K562 (cell line): ENCODE measurements around the gene ATP5ME. TPM values are rescaled to one million over a fixed set of nuclear protein-coding genes. Genes with fewer than 3 reads are reported as not detected.

Experiments
- CBFA2T2 ChIP-seq: fragments of 450-650 bp; conservative IDR thresholded peaks from 2 replicates; pipeline ENCODE4 v1.6.1; 2017; ENCODE audit warnings: mild to moderate bottlenecking
- CBX8 ChIP-seq: fragments of 200-600 bp; sonication (generic); IDR thresholded peaks from 2 replicates; pipeline ENCODE4 v1.6.1; 2012; ENCODE audit warnings: borderline replicate concordance, mixed run types, low read depth, mild to moderate bottlenecking, moderate library complexity, mixed read lengths, low read length, control low read depth, inconsistent platforms; ENCODE audit not compliant: poor library complexity, severe bottlenecking; ENCODE audit errors: extremely low read depth
- CTBP1 ChIP-seq: fragments of 450-650 bp; IDR thresholded peaks from 2 replicates; pipeline ENCODE4 v1.6.1; 2016; ENCODE audit warnings: borderline replicate concordance
- ESRRA ChIP-seq: fragments of 450-650 bp; IDR thresholded peaks from 2 replicates; pipeline ENCODE4 v1.6.1; 2014; ENCODE audit warnings: low read depth, mild to moderate bottlenecking, moderate library complexity, borderline replicate concordance
- FIP1L1 ChIP-seq: fragments of 200-400 bp; formaldehyde crosslinking; IDR thresholded peaks from 2 replicates; pipeline ENCODE4 v1.6.1; 2018; ENCODE audit warnings: mild to moderate bottlenecking, low read depth, low read length; ENCODE audit not compliant: poor library complexity, severe bottlenecking
- HIVEP1 ChIP-seq: fragments of 250-450 bp; sonication (Bioruptor Pico); IDR thresholded peaks from 2 replicates; pipeline ENCODE4 v1.4.0; 2020; ENCODE audit warnings: mild to moderate bottlenecking
- MAZ ChIP-seq, 2 experiments: fragments of 450-650 bp in 1 of 2; sonication (generic) in 1 of 2; formaldehyde crosslinking; IDR thresholded peaks in 1 of 2; conservative IDR thresholded peaks in 1 of 2; 2 replicates each; pipeline versions ENCODE4 v1.4.0 to v1.5.0; 2020; ENCODE audit warnings: mild to moderate bottlenecking in 1 of 2, missing genetic modification reagents in 1 of 2
- NUFIP1 ChIP-seq: fragments of 450-650 bp; IDR thresholded peaks from 2 replicates; pipeline ENCODE4 v1.6.1; 2018; ENCODE audit not compliant: partially characterized antibody
- SIN3A ChIP-seq, 2 experiments: fragments of 150-350 bp in 1 of 2; IDR thresholded peaks; 2 replicates each; pipeline ENCODE4 v1.6.1; 2011 to 2016; ENCODE audit warnings: borderline replicate concordance in 2 of 2, low read depth in 2 of 2, low read length in 2 of 2, mild to moderate bottlenecking in 2 of 2, moderate library complexity in 2 of 2; ENCODE audit not compliant: control insufficient read depth in 1 of 2
- TAF7 ChIP-seq: fragments of 450-650 bp; IDR thresholded peaks from 2 replicates; pipeline ENCODE4 v1.6.1; 2016; ENCODE audit warnings: missing genetic modification characterization, missing compliant biosample characterization
- TAF9B ChIP-seq: fragments of 450-650 bp; IDR thresholded peaks from 2 replicates; pipeline ENCODE4 v1.6.1; 2018; ENCODE audit warnings: mild to moderate bottlenecking; ENCODE audit not compliant: partially characterized antibody
- ZNF212 ChIP-seq: fragments of 450-650 bp; formaldehyde crosslinking; IDR thresholded peaks from 2 replicates; pipeline ENCODE4 v1.4.0; 2020; ENCODE audit warnings: mild to moderate bottlenecking
- polyA plus RNA-seq, 8 experiments: library from polyadenylated mRNA; depleted of rRNA in 4 of 8; stranded (reverse) in 5 of 8; unstranded in 3 of 8; fragments of >200 nt; fragmentation: Nextera tagmentation in 2 of 8; fragmentation: Illumina TruSeq in 1 of 8; extraction: Ambion mirVana in 2 of 8; extraction: Trizol in 1 of 8; gene quantifications; 2 replicates each; pipeline versions ENCODE4 v1.2.1 to v1.2.3, GENCODE V29; 2011 to 2014; ENCODE audit warnings: inconsistent platforms in 1 of 8, missing spikeins in 1 of 8
- total RNA-seq, 7 experiments: library from RNA; depleted of rRNA in 6 of 7; stranded (reverse); fragments of >200 nt in 6 of 7; fragmentation: Illumina TruSeq in 2 of 7; extraction: Trizol in 2 of 7; gene quantifications; 2 replicates each; pipeline versions ENCODE4 v1.2.1 to v1.2.3, GENCODE V29; 2011 to 2021; ENCODE audit warnings: low replicate concordance in 1 of 7
- TF ChIP-seq, protein P1 (sequence below): fragments of 250-450 bp; sonication (Bioruptor Pico); IDR thresholded peaks from 2 replicates; pipeline ENCODE4 v1.9.0; 2021; ENCODE audit warnings: mild to moderate bottlenecking, inconsistent platforms
- TF ChIP-seq, protein P2 (sequence below): sonication (generic); formaldehyde crosslinking; IDR thresholded peaks from 2 replicates; pipeline ENCODE4 v1.8.1; 2023; ENCODE audit warnings: mild to moderate bottlenecking, missing genetic modification reagents
- TF ChIP-seq, protein P3 (sequence below), 2 experiments: fragments of 450-650 bp; conservative IDR thresholded peaks; 2 replicates each; pipeline ENCODE4 v1.6.1; 2017; ENCODE audit warnings: mild to moderate bottlenecking in 2 of 2, moderate library complexity in 2 of 2
- TF ChIP-seq, protein P4 (sequence below), 3 experiments: IDR thresholded peaks in 2 of 3; conservative IDR thresholded peaks in 1 of 3; 2 replicates each; pipeline ENCODE4 v1.5.1; 2011 to 2012; ENCODE audit warnings: low read length in 3 of 3, mild to moderate bottlenecking in 3 of 3, control low read depth in 2 of 3, improper control_type of control experiment in 1 of 3, inconsistent platforms in 1 of 3, low read depth in 1 of 3, mixed read lengths in 1 of 3, moderate library complexity in 1 of 3; ENCODE audit not compliant: insufficient read depth in 2 of 3

Gene ATP5ME
- total and polyA plus RNA-seq, 9 of the 15 experiments (the other 6 are each of a cell fraction or from before 2014, with no cell fraction given), result 509 to 2,480 (median 887) TPM

DNA sequence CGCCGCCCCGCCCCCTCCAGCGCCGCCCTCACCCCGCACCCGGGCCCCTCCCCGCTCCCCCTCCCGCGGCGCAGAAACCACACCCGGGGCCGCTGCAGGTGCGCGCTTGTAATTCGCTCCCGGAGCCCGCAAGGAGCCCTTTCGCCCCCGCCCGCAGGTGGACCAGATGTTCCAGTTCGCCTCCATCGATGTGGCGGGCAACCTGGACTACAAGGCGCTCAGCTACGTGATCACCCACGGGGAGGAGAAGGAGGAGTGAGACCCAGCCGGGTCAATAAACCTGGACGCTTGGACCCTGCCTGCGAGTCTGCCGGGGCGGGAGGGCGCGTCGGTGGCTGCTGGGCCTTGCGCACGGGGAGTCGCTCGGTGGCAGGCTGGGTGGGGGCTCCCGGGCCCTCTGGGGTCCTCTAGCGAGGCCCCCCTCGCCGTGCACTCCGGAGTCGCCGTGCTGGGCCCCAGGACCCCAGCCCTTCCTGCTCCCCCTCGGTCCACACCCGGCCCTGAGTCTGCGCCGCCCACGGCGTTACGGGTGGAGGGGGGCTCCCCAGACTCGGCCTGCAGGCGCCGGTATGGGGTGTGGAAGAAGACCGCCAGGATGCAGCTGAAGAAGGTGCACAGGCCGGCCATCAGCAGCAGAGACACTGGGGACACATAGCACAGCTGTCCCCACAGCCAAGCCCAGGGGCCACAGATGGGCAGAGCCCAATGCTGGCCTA is 7.8 kb upstream of the ATP5ME start (continued):
- TF ChIP-seq, protein P1, sequence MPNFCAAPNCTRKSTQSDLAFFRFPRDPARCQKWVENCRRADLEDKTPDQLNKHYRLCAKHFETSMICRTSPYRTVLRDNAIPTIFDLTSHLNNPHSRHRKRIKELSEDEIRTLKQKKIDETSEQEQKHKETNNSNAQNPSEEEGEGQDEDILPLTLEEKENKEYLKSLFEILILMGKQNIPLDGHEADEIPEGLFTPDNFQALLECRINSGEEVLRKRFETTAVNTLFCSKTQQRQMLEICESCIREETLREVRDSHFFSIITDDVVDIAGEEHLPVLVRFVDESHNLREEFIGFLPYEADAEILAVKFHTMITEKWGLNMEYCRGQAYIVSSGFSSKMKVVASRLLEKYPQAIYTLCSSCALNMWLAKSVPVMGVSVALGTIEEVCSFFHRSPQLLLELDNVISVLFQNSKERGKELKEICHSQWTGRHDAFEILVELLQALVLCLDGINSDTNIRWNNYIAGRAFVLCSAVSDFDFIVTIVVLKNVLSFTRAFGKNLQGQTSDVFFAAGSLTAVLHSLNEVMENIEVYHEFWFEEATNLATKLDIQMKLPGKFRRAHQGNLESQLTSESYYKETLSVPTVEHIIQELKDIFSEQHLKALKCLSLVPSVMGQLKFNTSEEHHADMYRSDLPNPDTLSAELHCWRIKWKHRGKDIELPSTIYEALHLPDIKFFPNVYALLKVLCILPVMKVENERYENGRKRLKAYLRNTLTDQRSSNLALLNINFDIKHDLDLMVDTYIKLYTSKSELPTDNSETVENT (CRISPR knock-in tag), result 0 out of 2 replicates have a peak, but pooled peaks have one; percentile 14
- TF ChIP-seq, protein P2, sequence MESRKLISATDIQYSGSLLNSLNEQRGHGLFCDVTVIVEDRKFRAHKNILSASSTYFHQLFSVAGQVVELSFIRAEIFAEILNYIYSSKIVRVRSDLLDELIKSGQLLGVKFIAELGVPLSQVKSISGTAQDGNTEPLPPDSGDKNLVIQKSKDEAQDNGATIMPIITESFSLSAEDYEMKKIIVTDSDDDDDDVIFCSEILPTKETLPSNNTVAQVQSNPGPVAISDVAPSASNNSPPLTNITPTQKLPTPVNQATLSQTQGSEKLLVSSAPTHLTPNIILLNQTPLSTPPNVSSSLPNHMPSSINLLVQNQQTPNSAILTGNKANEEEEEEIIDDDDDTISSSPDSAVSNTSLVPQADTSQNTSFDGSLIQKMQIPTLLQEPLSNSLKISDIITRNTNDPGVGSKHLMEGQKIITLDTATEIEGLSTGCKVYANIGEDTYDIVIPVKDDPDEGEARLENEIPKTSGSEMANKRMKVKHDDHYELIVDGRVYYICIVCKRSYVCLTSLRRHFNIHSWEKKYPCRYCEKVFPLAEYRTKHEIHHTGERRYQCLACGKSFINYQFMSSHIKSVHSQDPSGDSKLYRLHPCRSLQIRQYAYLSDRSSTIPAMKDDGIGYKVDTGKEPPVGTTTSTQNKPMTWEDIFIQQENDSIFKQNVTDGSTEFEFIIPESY (CRISPR knock-in tag), result peak; percentile 72
- TF ChIP-seq MAZ (CRISPR knock-in tag; conservative IDR thresholded peaks at IDR 0.05 in 1 of 2, IDR thresholded peaks at IDR 0.05 in 1 of 2), result peak; percentile 66 to 67
- peak; percentile 34 for TF ChIP-seq FIP1L1
- TF ChIP-seq NUFIP1, result no peak
- TF ChIP-seq CBFA2T2, result 0 out of 2 replicates have a peak, but pooled peaks have one; percentile 8
- TF ChIP-seq, protein P3, sequence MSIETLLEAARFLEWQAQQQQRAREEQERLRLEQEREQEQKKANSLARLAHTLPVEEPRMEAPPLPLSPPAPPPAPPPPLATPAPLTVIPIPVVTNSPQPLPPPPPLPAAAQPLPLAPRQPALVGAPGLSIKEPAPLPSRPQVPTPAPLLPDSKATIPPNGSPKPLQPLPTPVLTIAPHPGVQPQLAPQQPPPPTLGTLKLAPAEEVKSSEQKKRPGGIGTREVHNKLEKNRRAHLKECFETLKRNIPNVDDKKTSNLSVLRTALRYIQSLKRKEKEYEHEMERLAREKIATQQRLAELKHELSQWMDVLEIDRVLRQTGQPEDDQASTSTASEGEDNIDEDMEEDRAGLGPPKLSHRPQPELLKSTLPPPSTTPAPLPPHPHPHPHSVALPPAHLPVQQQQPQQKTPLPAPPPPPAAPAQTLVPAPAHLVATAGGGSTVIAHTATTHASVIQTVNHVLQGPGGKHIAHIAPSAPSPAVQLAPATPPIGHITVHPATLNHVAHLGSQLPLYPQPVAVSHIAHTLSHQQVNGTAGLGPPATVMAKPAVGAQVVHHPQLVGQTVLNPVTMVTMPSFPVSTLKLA (conservative IDR thresholded peaks at IDR 0.05), result no peak
- no peak for TF ChIP-seq TAF9B
- no peak for TF ChIP-seq ZNF212 (CRISPR knock-in tag)
- TF ChIP-seq SIN3A (IDR thresholded peaks at IDR 0.05; ENCODE audit: borderline replicate concordance in 2 of 2, control insufficient read depth in 1 of 2, low read depth in 2 of 2, low read length in 2 of 2), result no peak
- TF ChIP-seq ESRRA, result peak; percentile 20; the same call in 1 of the 2 replicates
- TF ChIP-seq CBX8, result no peak
- no peak for TF ChIP-seq HIVEP1 (CRISPR knock-in tag)
- TF ChIP-seq CTBP1, result peak; percentile 39; the same call in 1 of the 2 replicates
- TF ChIP-seq TAF7 (tag), result no peak
- TF ChIP-seq, protein P4, sequence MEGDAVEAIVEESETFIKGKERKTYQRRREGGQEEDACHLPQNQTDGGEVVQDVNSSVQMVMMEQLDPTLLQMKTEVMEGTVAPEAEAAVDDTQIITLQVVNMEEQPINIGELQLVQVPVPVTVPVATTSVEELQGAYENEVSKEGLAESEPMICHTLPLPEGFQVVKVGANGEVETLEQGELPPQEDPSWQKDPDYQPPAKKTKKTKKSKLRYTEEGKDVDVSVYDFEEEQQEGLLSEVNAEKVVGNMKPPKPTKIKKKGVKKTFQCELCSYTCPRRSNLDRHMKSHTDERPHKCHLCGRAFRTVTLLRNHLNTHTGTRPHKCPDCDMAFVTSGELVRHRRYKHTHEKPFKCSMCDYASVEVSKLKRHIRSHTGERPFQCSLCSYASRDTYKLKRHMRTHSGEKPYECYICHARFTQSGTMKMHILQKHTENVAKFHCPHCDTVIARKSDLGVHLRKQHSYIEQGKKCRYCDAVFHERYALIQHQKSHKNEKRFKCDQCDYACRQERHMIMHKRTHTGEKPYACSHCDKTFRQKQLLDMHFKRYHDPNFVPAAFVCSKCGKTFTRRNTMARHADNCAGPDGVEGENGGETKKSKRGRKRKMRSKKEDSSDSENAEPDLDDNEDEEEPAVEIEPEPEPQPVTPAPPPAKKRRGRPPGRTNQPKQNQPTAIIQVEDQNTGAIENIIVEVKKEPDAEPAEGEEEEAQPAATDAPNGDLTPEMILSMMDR (IDR thresholded peaks at IDR 0.05 in 2 of 3, conservative IDR thresholded peaks at IDR 0.05 in 1 of 3; ENCODE audit: insufficient read depth in 2 of 3, low read depth in 1 of 3, low read length in 3 of 3), result no peak
